Fibroblast of the conjunctiva (primary cell): Measurements from ENCODE around the gene NDUFB2.
"Not testable (repeated sequence)": the region's sequence is repeated elsewhere in the genome, so short reads cannot be mapped to it uniquely, and the experiment has no call there.

Source experiments
- DNase-seq: peaks from one replicate; pipeline ENCODE4 v3.0.0-alpha.2; 2010; ENCODE audit warnings: low read depth

The NDUFB2 gene

GRCh38 chr7:140691376-140692045, 5.0 kb upstream of the NDUFB2 start:
- DNase-seq, result no peak

GRCh38 chr7:140693849-140694248, 2.7 kb upstream of the NDUFB2 start:
- DNase-seq, result not testable (repeated sequence)

GRCh38 chr7:140694592-140694991, 1.9 kb upstream of the NDUFB2 start:
- no peak for DNase-seq

- no peak for DNase-seq
Measured at GRCh38 chr7:140695381-140695780, 1.1 kb upstream of the NDUFB2 start.

GRCh38 chr7:140696024-140696679, 356 bp upstream of the NDUFB2 start:
- peak; percentile 67 for DNase-seq

GRCh38 chr7:140697447-140698143, 1.1 kb downstream of the NDUFB2 start:
- no peak for DNase-seq

GRCh38 chr7:140698477-140698876, 2.0 kb downstream of the NDUFB2 start:
- no peak for DNase-seq

GRCh38 chr7:140702774-140703173, 6.3 kb downstream of the NDUFB2 start:
- DNase-seq, result no peak

GRCh38 chr7:140704205-140704604, 7.7 kb downstream of the NDUFB2 start:
- no peak for DNase-seq

- no peak for DNase-seq
Measured at GRCh38 chr7:140707132-140707531, 10.6 kb downstream of the NDUFB2 start.

- DNase-seq, result not testable (repeated sequence)
Measured at GRCh38 chr7:140708764-140709163, 12.3 kb downstream of the NDUFB2 start.

GRCh38 chr7:140712392-140712791, 15.9 kb downstream of the NDUFB2 start:
- DNase-seq, result not testable (repeated sequence)

GRCh38 chr7:140714331-140715040, 18.0 kb downstream of the NDUFB2 start:
- no peak for DNase-seq

GRCh38 chr7:140719721-140720120, 23.2 kb downstream of the NDUFB2 start:
- DNase-seq, result no peak

- DNase-seq, result no peak
Measured at GRCh38 chr7:140722254-140722653, 25.7 kb downstream of the NDUFB2 start.

GRCh38 chr7:140723006-140723405, 26.5 kb downstream of the NDUFB2 start:
- DNase-seq, result no peak

- DNase-seq, result no peak
Measured at GRCh38 chr7:140723574-140723973, 27.1 kb downstream of the NDUFB2 start.

GRCh38 chr7:140724706-140725105, 28.2 kb downstream of the NDUFB2 start:
- no peak for DNase-seq

- DNase-seq, result peak; percentile 23
Measured at GRCh38 chr7:140726281-140726680, 29.8 kb downstream of the NDUFB2 start.

- DNase-seq, result no peak
Measured at GRCh38 chr7:140732416-140732815, 35.9 kb downstream of the NDUFB2 start.

- no peak for DNase-seq
Measured at GRCh38 chr7:140734096-140734495, 37.6 kb downstream of the NDUFB2 start.

GRCh38 chr7:140734729-140735128, 38.2 kb downstream of the NDUFB2 start:
- no peak for DNase-seq

- DNase-seq, result no peak
Measured at GRCh38 chr7:140738280-140738679, 41.8 kb downstream of the NDUFB2 start.
